OCI-LY3 (cell line): Measurements from ENCODE around the gene CDK5R1.
"Not testable (repeated sequence)": the region's sequence is repeated elsewhere in the genome, so short reads cannot be mapped to it uniquely, and the experiment has no call there.

Experiments used
- H2AFZ ChIP-seq: fragments of 200-600, 300-600 bp; shearing (Covaris generic); 2 replicates; pipeline ENCODE4 v1.6.0; 2014; ENCODE audit warnings: antibody characterized with exemption, low read depth, low read length
- H3K27ac ChIP-seq: fragments of 200-600, 300-600 bp; sonication (generic); 2 replicates; pipeline ENCODE4 v1.5.1; 2014; ENCODE audit warnings: mild to moderate bottlenecking, low read length, moderate library complexity, mixed read lengths
- H3K27me3 ChIP-seq: fragments of 200-600, 300-600 bp; sonication (generic); 2 replicates; pipeline ENCODE4 v1.6.1; 2014; ENCODE audit warnings: low read depth, low read length, mixed read lengths
- H3K36me3 ChIP-seq: fragments of 200-600, 300-600 bp; sonication (generic); replicated peaks from 2 replicates; pipeline ENCODE3; 2014; ENCODE audit warnings: low read depth, low read length, mixed read lengths
- H3K4me1 ChIP-seq: fragments of 300-600, 200-600 bp; sonication (generic); 2 replicates; pipeline ENCODE4 v1.6.1; 2014; ENCODE audit warnings: low read length, mixed read lengths
- H3K4me2 ChIP-seq: fragments of 200-600, 300-600 bp; sonication (generic); 2 replicates; pipeline ENCODE4 v1.6.1; 2014; ENCODE audit warnings: low read length, mixed read lengths
- H3K4me3 ChIP-seq: fragments of 300-600, 200-600 bp; sonication (generic); 2 replicates; pipeline ENCODE4 v1.5.1; 2014; ENCODE audit warnings: antibody characterized with exemption, mild to moderate bottlenecking, low read length, moderate library complexity
- H3K79me2 ChIP-seq: fragments of 300-600, 200-600 bp; shearing (Covaris generic); 2 replicates; pipeline ENCODE4 v1.6.1; 2014; ENCODE audit warnings: mild to moderate bottlenecking, low read length, mixed read lengths
- H3K9ac ChIP-seq: fragments of 300-600, 200-600 bp; shearing (Covaris generic); 2 replicates; pipeline ENCODE4 v1.6.0; 2014; ENCODE audit warnings: mild to moderate bottlenecking, low read length, moderate library complexity
- H3K9me3 ChIP-seq: fragments of 200-600, 300-600 bp; shearing (Covaris generic); 2 replicates; pipeline ENCODE4 v1.6.1; 2014; ENCODE audit warnings: low read length, mixed read lengths; ENCODE audit not compliant: insufficient read depth
- H4K20me1 ChIP-seq: fragments of 200-600, 300-600 bp; sonication (generic); 2 replicates; pipeline ENCODE4 v1.6.1; 2016; ENCODE audit warnings: low read length, mixed read lengths; ENCODE audit not compliant: insufficient read depth
- EZH2phosphoT487 ChIP-seq: fragments of 200-600 bp; shearing (Covaris generic); IDR thresholded peaks from 2 replicates; pipeline ENCODE4 v1.6.1; 2018; ENCODE audit warnings: antibody characterized with exemption, mixed run types, low read depth
- TF ChIP-seq, protein P1 (sequence below): fragments of 200-600, 300-600 bp; sonication (generic); IDR thresholded peaks from 2 replicates; pipeline ENCODE4 v1.5.1; 2014; ENCODE audit warnings: antibody characterized with exemption, low read length, low read depth

Gene CDK5R1

DNA sequence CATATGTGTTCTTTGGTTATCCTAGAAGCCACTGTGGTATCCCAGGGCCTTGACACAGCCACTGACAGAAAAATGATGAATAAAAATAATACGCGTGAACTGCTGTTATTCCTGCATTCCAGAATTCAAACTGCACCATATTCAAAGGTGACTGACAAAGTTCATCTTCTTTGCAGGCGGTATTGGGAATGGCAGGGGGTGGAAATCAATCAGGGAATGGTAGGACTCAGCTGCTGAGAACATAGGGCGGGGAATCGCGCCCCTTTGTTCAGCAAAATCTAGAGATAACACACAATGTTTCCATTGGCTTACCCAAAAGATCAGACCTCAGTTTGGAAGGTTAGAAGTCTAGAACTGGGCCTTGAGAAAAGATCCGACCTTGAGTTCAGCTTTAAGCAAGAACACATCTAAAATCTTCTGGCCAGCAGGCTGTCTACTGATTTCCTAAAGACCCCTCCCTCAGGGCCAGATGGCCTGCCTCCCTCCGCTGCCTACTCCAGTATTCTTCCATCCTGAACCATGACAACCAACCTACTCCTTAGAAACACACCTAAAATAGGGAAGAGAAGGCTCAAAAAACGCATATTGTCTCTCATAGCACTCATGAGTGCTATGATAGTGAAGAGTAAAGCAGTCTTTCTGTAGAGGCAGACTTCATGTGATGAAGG, 34.1 kb downstream of the CDK5R1 start:
- Histone ChIP-seq H3K27ac (no peak overlapping the region), H3K4me3 (peak overlapping the region; percentile 72), H3K4me2 (peak overlapping the region; percentile 68), H3K27me3 (peaks cover 56% of the 10 kb centered on the region), H3K9me3 (no peaks in the 10 kb centered on the region), H3K4me1 (peaks cover 83% of the 10 kb centered on the region), H2AFZ (no peak overlapping the region), H3K79me2 (no peaks in the 10 kb centered on the region), H4K20me1 (peaks cover 63% of the 10 kb centered on the region), H3K36me3 (peaks cover 8% of the 10 kb centered on the region), H3K9ac (no peak overlapping the region)
- no peak for TF ChIP-seq EZH2phosphoT487
- TF ChIP-seq, protein P1, sequence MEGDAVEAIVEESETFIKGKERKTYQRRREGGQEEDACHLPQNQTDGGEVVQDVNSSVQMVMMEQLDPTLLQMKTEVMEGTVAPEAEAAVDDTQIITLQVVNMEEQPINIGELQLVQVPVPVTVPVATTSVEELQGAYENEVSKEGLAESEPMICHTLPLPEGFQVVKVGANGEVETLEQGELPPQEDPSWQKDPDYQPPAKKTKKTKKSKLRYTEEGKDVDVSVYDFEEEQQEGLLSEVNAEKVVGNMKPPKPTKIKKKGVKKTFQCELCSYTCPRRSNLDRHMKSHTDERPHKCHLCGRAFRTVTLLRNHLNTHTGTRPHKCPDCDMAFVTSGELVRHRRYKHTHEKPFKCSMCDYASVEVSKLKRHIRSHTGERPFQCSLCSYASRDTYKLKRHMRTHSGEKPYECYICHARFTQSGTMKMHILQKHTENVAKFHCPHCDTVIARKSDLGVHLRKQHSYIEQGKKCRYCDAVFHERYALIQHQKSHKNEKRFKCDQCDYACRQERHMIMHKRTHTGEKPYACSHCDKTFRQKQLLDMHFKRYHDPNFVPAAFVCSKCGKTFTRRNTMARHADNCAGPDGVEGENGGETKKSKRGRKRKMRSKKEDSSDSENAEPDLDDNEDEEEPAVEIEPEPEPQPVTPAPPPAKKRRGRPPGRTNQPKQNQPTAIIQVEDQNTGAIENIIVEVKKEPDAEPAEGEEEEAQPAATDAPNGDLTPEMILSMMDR = no peak

DNA sequence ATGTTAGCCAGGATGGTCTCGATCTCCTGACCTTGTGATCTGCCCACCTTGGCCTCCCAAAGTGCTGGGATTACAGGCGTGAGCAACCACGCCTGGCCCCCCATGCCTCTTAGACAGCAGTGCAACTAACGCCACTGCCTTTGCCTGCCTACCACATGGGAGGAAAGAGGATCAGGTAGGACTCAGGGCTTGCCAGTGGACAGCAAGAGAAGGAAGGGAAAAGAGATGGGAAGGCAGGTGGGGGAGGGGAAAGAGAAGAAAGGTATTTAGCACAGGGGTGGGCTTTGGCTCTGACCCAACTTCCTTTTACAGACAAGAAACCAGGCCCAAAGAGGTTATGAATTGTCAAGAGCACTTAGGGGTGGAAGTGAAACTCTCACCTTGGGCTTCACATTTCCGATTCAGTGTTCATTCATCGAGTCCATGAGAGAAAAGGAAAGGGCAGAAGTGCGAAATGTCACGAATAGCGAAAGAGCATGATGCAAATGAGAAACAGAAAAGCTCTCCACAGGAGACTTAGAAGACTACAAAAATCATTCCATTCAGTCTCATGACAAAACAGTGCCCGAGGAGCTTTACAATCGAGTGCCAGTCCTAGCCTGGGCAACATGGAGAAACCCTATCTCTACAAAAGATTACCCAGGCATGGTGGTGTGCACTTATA, 36.4 kb downstream of the CDK5R1 start:
- H3K4me1 ChIP-seq = peaks cover 61% of the 10 kb centered on the region
- H3K9me3 ChIP-seq = no peaks in the 10 kb centered on the region
- H3K36me3 ChIP-seq = peaks cover 12% of the 10 kb centered on the region
- peak; percentile 93 for TF ChIP-seq EZH2phosphoT487
- TF ChIP-seq, protein P1 = no peak
- peak overlapping the region; percentile 73 for H3K4me3 ChIP-seq
- H2AFZ ChIP-seq = no peak overlapping the region
- peak overlapping the region; percentile 98 for H3K4me2 ChIP-seq
- H3K79me2 ChIP-seq = no peaks in the 10 kb centered on the region
- peaks cover 48% of the 10 kb centered on the region for H4K20me1 ChIP-seq
- peaks cover 56% of the 10 kb centered on the region for H3K27me3 ChIP-seq
- H3K9ac ChIP-seq = peak overlapping the region; percentile 60
- peak overlapping the region; percentile 92 for H3K27ac ChIP-seq

DNA sequence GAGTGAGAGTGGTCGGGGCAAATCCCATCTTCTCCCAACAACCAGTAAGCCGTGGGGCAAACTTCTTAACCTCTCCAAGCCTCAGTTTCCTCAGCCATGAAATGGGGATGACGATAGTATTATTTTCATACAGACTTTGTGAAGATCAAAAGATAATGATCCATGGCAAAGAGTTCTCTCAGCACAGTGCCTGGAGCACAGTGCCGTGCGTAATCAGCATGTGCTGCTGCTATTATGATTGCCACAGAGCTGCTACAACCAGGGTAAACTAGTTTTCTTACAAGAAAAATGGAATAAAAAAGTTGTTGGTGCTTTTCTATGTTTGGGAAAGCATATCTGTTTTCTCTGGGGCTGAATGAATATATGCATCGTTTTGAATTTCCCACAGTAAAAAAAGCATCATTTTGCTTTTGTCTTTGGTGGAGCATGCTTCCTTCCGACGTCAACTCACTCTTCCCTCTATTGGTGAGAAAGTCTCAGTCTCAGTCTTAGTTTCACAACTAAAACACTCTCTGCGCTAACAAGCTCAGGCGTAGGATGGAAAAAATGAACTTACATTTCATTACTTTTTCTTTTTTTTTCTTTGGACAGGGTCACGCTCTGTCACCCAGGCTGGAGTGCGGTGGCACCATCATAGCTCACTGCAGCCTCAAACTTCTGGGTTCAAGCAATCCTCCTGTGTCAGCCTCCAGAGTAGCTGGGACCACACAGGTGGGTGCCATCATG, 37.2 kb downstream of the CDK5R1 start:
- peak overlapping the region; percentile 60 for H3K9ac ChIP-seq
- TF ChIP-seq, protein P1 = no peak
- TF ChIP-seq EZH2phosphoT487 = no peak
- H3K79me2 ChIP-seq = no peaks in the 10 kb centered on the region
- peaks cover 58% of the 10 kb centered on the region for H3K4me1 ChIP-seq
- peaks cover 48% of the 10 kb centered on the region for H3K27me3 ChIP-seq
- no peak overlapping the region for H2AFZ ChIP-seq
- peak overlapping the region; percentile 92 for H3K27ac ChIP-seq
- H3K9me3 ChIP-seq = no peaks in the 10 kb centered on the region
- peaks cover 12% of the 10 kb centered on the region for H3K36me3 ChIP-seq
- H3K4me2 ChIP-seq = peak overlapping the region; percentile 98
- H4K20me1 ChIP-seq = peaks cover 39% of the 10 kb centered on the region
- H3K4me3 ChIP-seq = peak overlapping the region; percentile 73

DNA sequence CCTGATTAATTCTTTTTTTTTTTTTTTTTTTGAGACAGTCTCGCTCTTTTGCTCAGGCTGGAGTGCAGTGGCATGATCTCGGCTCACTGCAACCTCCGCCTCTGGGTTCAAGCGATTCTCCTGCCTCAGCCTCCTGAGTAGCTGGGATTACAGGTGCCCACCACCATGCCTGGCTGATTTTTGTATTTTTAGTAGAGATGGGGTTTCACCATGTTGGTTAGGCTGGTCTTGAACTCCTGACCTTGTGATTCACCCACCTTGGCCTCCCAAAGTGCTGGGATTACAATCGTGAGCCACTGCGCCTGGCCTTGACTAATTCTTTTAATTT, 37.7 kb downstream of the CDK5R1 start:
- not testable (repeated sequence) for H2AFZ ChIP-seq, H3K9me3 ChIP-seq, H3K79me2 ChIP-seq
- peak overlapping the region; percentile 98 for H3K4me2 ChIP-seq
- H3K27me3 ChIP-seq = peaks cover 45% of the 10 kb centered on the region
- peak overlapping the region; percentile 92 for H3K27ac ChIP-seq
- H3K9ac ChIP-seq = peak overlapping the region; percentile 2; the same call in 1 of the 2 replicates
- peak overlapping the region; percentile 73 for H3K4me3 ChIP-seq
- H3K4me1 ChIP-seq = peaks cover 55% of the 10 kb centered on the region
- H3K36me3 ChIP-seq = peaks cover 12% of the 10 kb centered on the region
- H4K20me1 ChIP-seq = peaks cover 37% of the 10 kb centered on the region
